GM21786 (cell line): ENCODE data around the gene SMIM41.
"Not testable (repeated sequence)": the region's sequence is repeated elsewhere in the genome, so short reads cannot be mapped to it uniquely, and the experiment has no call there.

Source experiments
- ATAC-seq: cut with Tn5 transposase; IDR thresholded peaks from one replicate; pipeline ENCODE4 v1.9.1; 2021; ENCODE audit not compliant: unreplicated experiment

SMIM41 gene

GRCh38 chr12:52083638-52083996 is 4.1 kb downstream of the SMIM41 start:
- ATAC-seq, result no peak

GRCh38 chr12:52084491-52085231 is 5.2 kb downstream of the SMIM41 start:
- ATAC-seq, result no peak

- ATAC-seq, result no peak
Measured at GRCh38 chr12:52085682-52086180, 6.2 kb downstream of the SMIM41 start.

GRCh38 chr12:52086366-52086765 is 6.9 kb downstream of the SMIM41 start:
- ATAC-seq, result no peak

- no peak for ATAC-seq
Measured at GRCh38 chr12:52086944-52087835, 7.7 kb downstream of the SMIM41 start.

GRCh38 chr12:52087961-52088820 is 8.7 kb downstream of the SMIM41 start:
- peak; percentile 79 for ATAC-seq

- ATAC-seq, result no peak
Measured at GRCh38 chr12:52089491-52089890, 10.0 kb downstream of the SMIM41 start.

- ATAC-seq, result no peak
Measured at GRCh38 chr12:52090291-52090690, 10.8 kb downstream of the SMIM41 start.

GRCh38 chr12:52091061-52091460 is 11.6 kb downstream of the SMIM41 start:
- ATAC-seq, result no peak

- no peak for ATAC-seq
Measured at GRCh38 chr12:52091869-52092268, 12.4 kb downstream of the SMIM41 start.

- no peak for ATAC-seq
Measured at GRCh38 chr12:52093346-52093745, 13.8 kb downstream of the SMIM41 start.

GRCh38 chr12:52096332-52097044 is 17.0 kb downstream of the SMIM41 start:
- no peak for ATAC-seq

- no peak for ATAC-seq
Measured at GRCh38 chr12:52097045-52097666, 17.7 kb downstream of the SMIM41 start.

- ATAC-seq, result not testable (repeated sequence)
Measured at GRCh38 chr12:52104431-52105089, 25.1 kb downstream of the SMIM41 start.

GRCh38 chr12:52116222-52117125 is 37.0 kb downstream of the SMIM41 start:
- not testable (repeated sequence) for ATAC-seq

- ATAC-seq, result peak; percentile 27
Measured at GRCh38 chr12:52117806-52118475, 38.4 kb downstream of the SMIM41 start.

GRCh38 chr12:52119398-52120254 is 40.1 kb downstream of the SMIM41 start:
- ATAC-seq, result no peak
